ENCODE data around the gene F8. TPM values are rescaled to one million over a fixed set of nuclear protein-coding genes. Genes with fewer than 3 reads are reported as not detected.

The F8 gene
- total and polyA plus RNA-seq, 2 experiments from 2014 or later = 4.5 to 7.5 TPM

DNA sequence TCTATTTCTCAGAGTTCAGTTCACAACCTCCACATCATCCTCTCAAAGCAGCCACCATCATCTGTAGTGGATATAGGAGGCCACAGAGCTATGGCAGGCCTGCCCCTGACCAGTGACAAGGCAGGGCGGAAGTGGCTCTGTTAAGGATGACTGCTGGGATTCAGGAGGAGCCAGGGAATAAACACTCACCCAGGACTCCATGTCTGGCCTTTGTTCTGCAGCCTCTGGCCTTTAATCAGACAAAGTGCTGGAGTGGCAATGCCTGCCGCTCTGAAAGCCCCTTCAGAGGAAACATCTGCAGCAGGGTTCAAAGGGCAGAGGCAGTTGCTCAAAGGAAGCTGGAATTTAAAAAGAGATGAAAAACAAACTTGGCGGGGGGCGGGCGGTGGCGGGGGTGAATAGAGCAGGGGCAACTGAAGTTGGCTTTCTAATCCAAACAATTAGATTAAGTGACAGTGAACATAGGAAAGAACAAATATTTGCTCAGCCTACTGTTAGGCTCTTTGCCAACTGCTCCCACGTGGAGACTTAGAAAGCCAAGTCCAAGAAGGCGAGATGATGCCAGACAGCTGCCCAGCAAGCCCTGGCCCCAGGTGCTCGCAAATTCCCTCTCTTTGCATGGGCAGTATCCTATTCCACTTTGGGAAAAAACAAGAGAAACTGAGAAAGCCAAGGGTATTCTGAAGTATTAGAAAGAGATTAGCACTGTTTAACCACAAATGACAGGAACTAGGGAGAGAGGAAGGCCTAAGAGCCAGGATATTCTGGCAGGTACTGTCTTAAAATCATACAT, 222.8 kb downstream of the F8 start:
- H3K4me3 ChIP-seq = no peak overlapping the region
- no peaks in the 10 kb centered on the region for H3K27me3 ChIP-seq
- peak in 1 of 2 donors; percentile 64 for DNase-seq (ENCODE audit: low read depth in 1 of 2, low spot score in 1 of 2)
- TF ChIP-seq, protein P1, sequence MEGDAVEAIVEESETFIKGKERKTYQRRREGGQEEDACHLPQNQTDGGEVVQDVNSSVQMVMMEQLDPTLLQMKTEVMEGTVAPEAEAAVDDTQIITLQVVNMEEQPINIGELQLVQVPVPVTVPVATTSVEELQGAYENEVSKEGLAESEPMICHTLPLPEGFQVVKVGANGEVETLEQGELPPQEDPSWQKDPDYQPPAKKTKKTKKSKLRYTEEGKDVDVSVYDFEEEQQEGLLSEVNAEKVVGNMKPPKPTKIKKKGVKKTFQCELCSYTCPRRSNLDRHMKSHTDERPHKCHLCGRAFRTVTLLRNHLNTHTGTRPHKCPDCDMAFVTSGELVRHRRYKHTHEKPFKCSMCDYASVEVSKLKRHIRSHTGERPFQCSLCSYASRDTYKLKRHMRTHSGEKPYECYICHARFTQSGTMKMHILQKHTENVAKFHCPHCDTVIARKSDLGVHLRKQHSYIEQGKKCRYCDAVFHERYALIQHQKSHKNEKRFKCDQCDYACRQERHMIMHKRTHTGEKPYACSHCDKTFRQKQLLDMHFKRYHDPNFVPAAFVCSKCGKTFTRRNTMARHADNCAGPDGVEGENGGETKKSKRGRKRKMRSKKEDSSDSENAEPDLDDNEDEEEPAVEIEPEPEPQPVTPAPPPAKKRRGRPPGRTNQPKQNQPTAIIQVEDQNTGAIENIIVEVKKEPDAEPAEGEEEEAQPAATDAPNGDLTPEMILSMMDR (IDR thresholded peaks at IDR 0.05; ENCODE audit: low read depth, low read length) = no peak
- H3K9me3 ChIP-seq (ENCODE audit: low read depth) = no peaks in the 10 kb centered on the region
- no peak overlapping the region for H3K27ac ChIP-seq
- H3K4me1 ChIP-seq (ENCODE audit: low read depth) = no peaks in the 10 kb centered on the region
- H3K36me3 ChIP-seq = no peaks in the 10 kb centered on the region

DNA sequence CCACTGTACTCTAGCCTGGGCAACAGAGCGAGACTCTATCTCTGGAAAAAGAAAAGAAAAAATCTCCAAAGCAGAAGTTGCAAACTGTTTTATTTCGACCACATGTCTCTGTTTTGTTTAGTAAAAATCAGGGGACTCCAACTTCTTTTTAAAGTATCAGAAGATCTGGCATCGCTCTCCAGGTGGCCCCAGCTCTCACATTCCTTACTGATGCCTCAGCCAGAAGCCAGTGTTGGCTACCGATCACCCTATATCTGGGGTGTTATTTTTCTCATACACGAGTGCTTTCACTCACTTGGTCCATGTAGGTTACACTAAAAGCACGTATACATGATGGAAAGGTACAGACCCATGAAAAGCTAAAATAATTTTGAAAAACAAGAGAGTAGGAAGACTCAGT, 225.5 kb downstream of the F8 start:
- peak in 1 of 2 donors; percentile 21 for DNase-seq (ENCODE audit: low read depth in 1 of 2, low spot score in 1 of 2)
- Histone ChIP-seq H3K36me3 (no peaks in the 10 kb centered on the region), H3K27ac (no peak overlapping the region), H3K4me3 (no peak overlapping the region), H3K9me3 (ENCODE audit: low read depth) (no peaks in the 10 kb centered on the region), H3K27me3 (no peaks in the 10 kb centered on the region), H3K4me1 (ENCODE audit: low read depth) (no peaks in the 10 kb centered on the region)
- TF ChIP-seq, protein P1 (IDR thresholded peaks at IDR 0.05; ENCODE audit: low read depth, low read length) = no peak

DNA sequence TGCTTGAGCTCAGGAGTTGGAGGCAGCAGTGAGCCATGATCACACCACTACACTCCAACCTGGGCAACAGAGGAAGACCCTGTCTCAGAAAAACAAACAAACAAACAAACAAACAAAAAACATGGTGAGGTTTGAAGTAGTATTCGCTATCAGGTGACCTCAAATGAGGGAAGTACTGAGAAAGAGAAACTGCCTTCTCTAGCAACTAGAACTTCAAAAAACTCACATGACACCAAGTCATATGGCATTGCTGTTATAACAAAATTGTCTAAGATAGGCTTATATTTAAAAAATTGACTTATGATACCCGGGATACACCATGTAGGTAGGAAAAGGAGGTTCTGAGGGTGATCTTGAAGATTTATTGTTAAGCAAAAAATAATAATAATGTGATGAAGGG, 227.5 kb downstream of the F8 start:
- no peak overlapping the region for H3K4me3 ChIP-seq
- no peaks in the 10 kb centered on the region for H3K27me3 ChIP-seq

DNA sequence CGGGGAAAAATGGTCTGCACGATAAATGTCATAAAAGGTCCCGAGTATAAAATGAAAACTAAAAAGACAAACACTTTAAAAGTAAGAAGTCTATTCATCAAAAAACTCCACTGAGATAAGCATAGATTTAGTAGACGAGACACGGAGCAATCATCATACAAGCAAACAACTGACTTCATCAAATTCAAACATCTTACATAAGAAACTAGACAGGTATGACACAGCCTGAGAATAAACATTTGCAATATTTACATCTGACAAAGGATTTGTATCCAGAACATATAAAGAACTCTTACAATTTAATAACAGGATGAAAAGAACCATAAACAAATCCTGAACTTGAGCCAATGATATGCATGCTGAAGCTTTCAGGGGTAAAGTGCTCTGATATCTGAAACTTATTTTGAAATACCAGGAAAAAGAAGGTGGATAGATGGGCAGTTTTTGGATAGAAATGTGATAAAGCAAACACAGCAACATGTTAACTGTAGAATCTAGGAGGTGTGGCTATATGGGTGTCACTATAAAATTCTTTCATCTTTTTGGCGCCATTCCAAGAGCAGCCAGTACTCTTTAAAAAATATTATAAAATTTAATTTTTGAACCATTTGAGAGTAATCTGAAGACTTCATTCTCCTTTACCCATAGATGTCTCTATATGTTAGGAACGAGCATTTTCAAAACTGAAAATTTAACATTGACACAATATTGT, 229.3 kb downstream of the F8 start:
- Histone ChIP-seq H3K27ac (no peak overlapping the region), H3K9me3 (ENCODE audit: low read depth) (no peaks in the 10 kb centered on the region), H3K27me3 (no peaks in the 10 kb centered on the region), H3K36me3 (no peaks in the 10 kb centered on the region), H3K4me3 (no peak overlapping the region), H3K4me1 (ENCODE audit: low read depth) (no peaks in the 10 kb centered on the region)
- DNase-seq (ENCODE audit: low read depth in 1 of 2, low spot score in 1 of 2) = no peak
- TF ChIP-seq, protein P1 (IDR thresholded peaks at IDR 0.05; ENCODE audit: low read depth, low read length) = no peak

More for the DNA sequence above, 227.5 kb downstream of the F8 start:
- Histone ChIP-seq H3K36me3 (no peaks in the 10 kb centered on the region), H3K9me3 (ENCODE audit: low read depth) (no peaks in the 10 kb centered on the region), H3K27ac (no peak overlapping the region), H3K4me1 (ENCODE audit: low read depth) (no peaks in the 10 kb centered on the region)
- TF ChIP-seq, protein P1 (IDR thresholded peaks at IDR 0.05; ENCODE audit: low read depth, low read length) = no peak
- DNase-seq (ENCODE audit: low read depth in 1 of 2, low spot score in 1 of 2) = no peak

DNA sequence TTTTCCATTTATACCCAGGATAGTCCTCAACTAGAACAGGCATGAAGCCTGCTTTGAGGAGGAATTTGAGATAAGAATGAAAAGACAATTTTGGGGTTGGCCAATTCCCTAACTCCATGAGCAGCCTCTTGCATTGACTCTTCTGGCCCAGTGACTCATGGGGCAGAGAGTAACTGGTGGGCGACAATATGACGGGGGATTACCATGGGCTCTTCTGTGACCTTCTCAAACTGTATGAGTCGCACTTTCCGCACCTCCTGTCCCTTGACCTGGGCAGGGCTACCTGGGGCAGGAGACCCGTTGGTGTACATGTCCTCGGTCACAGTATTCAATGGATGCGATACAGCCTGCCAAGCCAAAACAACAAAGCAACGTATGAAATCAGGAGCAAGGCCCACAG, 230.6 kb downstream of the F8 start:
- H3K27ac ChIP-seq = no peak overlapping the region
- no peaks in the 10 kb centered on the region for H3K4me1 ChIP-seq (ENCODE audit: low read depth)
- DNase-seq (ENCODE audit: low read depth in 1 of 2, low spot score in 1 of 2) = no peak
- H3K36me3 ChIP-seq = no peaks in the 10 kb centered on the region
- no peaks in the 10 kb centered on the region for H3K27me3 ChIP-seq
- no peaks in the 10 kb centered on the region for H3K9me3 ChIP-seq (ENCODE audit: low read depth)
- TF ChIP-seq, protein P1 (IDR thresholded peaks at IDR 0.05; ENCODE audit: low read depth, low read length) = no peak
- no peak overlapping the region for H3K4me3 ChIP-seq

Data from cardiac muscle cell (in vitro differentiated cells and primary cell).